NCI-H446 treated with DMSO at 0.1 percent for 48 hours (cell line): ENCODE results near the gene ZCCHC24.

Experiments used
- DNase-seq: peaks from one replicate; lab custom pipeline; 2025; lab: John Stamatoyannopoulos, UW

ZCCHC24 gene

GRCh38 chr10:79431428-79431827 is 14.0 kb downstream of the ZCCHC24 start:
- DNase-seq, result no peak

- no peak for DNase-seq
Observed at GRCh38 chr10:79430936-79431335, 14.5 kb downstream of the ZCCHC24 start.

- no peak for DNase-seq
Observed at GRCh38 chr10:79430325-79430905, 15.0 kb downstream of the ZCCHC24 start.

- no peak for DNase-seq
Observed at GRCh38 chr10:79429751-79430150, 15.7 kb downstream of the ZCCHC24 start.

- DNase-seq, result no peak
Observed at GRCh38 chr10:79427965-79428364, 17.5 kb downstream of the ZCCHC24 start.

- DNase-seq, result no peak
Observed at GRCh38 chr10:79425074-79425532, 20.3 kb downstream of the ZCCHC24 start.

GRCh38 chr10:79424221-79425073 is 21.0 kb downstream of the ZCCHC24 start:
- no peak for DNase-seq

GRCh38 chr10:79422178-79422892 is 23.1 kb downstream of the ZCCHC24 start:
- DNase-seq, result no peak

- DNase-seq, result no peak
Observed at GRCh38 chr10:79420974-79421688, 24.3 kb downstream of the ZCCHC24 start.

- no peak for DNase-seq
Observed at GRCh38 chr10:79418886-79419595, 26.4 kb downstream of the ZCCHC24 start.

GRCh38 chr10:79418274-79418673 is 27.1 kb downstream of the ZCCHC24 start:
- DNase-seq, result no peak

- DNase-seq, result no peak
Observed at GRCh38 chr10:79417731-79418130, 27.7 kb downstream of the ZCCHC24 start.

- DNase-seq, result no peak
Observed at GRCh38 chr10:79417266-79417665, 28.2 kb downstream of the ZCCHC24 start.

- DNase-seq, result no peak
Observed at GRCh38 chr10:79416578-79417255, 28.7 kb downstream of the ZCCHC24 start.

GRCh38 chr10:79415736-79416577 is 29.5 kb downstream of the ZCCHC24 start:
- no peak for DNase-seq

- no peak for DNase-seq
Observed at GRCh38 chr10:79414714-79415113, 30.7 kb downstream of the ZCCHC24 start.

- no peak for DNase-seq
Observed at GRCh38 chr10:79413196-79413595, 32.2 kb downstream of the ZCCHC24 start.

GRCh38 chr10:79412516-79412915 is 32.9 kb downstream of the ZCCHC24 start:
- no peak for DNase-seq

- DNase-seq, result no peak
Observed at GRCh38 chr10:79411546-79412495, 33.6 kb downstream of the ZCCHC24 start.
